Mesendoderm (in vitro differentiated cells): ENCODE data around the gene RGS6.

Experiments used
- DNase-seq: peaks from one replicate; pipeline ENCODE4 v3.0.0; 2013
- H2AK5ac ChIP-seq: 2 replicates; pipeline ENCODE4 v1.6.1; 2013; ENCODE audit warnings: low read length, inconsistent platforms
- H2BK120ac ChIP-seq: 2 replicates; pipeline ENCODE4 v1.6.1; 2013; ENCODE audit warnings: low read depth, mild to moderate bottlenecking, low read length, moderate library complexity, mixed read lengths
- H2BK15ac ChIP-seq: replicated peaks from 2 replicates; pipeline ENCODE4 v1.6.1; 2013; ENCODE audit warnings: low read depth, mild to moderate bottlenecking, moderate library complexity
- H2BK5ac ChIP-seq: 2 replicates; pipeline ENCODE4 v1.6.1; 2013; ENCODE audit warnings: low read length, inconsistent platforms
- H3K18ac ChIP-seq: 2 replicates; pipeline ENCODE4 v1.6.1; 2013; ENCODE audit warnings: mild to moderate bottlenecking, low read length, mixed read lengths
- H3K23ac ChIP-seq: one replicate; pipeline ENCODE4 v1.6.1; 2013; ENCODE audit warnings: low read length
- H3K27ac ChIP-seq: 2 replicates; pipeline ENCODE4 v1.5.1; 2013; ENCODE audit warnings: low read depth, mild to moderate bottlenecking, inconsistent platforms, low read length, moderate library complexity
- H3K27me3 ChIP-seq: 2 replicates; pipeline ENCODE4 v1.6.1; 2013; ENCODE audit warnings: low read length, control low read depth, mild to moderate bottlenecking, inconsistent platforms; ENCODE audit not compliant: insufficient read depth, poor library complexity
- H3K36me3 ChIP-seq: 2 replicates; pipeline ENCODE4 v1.6.1; 2013; ENCODE audit warnings: low read length, inconsistent platforms; ENCODE audit not compliant: control insufficient read depth, insufficient read depth
- H3K4ac ChIP-seq: one replicate; pipeline ENCODE4 v1.6.1; 2013; ENCODE audit warnings: low read depth, mild to moderate bottlenecking, low read length, moderate library complexity
- H3K4me1 ChIP-seq: 2 replicates; pipeline ENCODE4 v1.6.1; 2013; ENCODE audit warnings: low read depth, low read length, inconsistent platforms; ENCODE audit not compliant: control insufficient read depth
- H3K4me2 ChIP-seq: 2 replicates; pipeline ENCODE4 v1.6.1; 2013; ENCODE audit warnings: low read length
- H3K4me3 ChIP-seq: 2 replicates; pipeline ENCODE4 v1.5.1; 2013; ENCODE audit warnings: mild to moderate bottlenecking, low read length
- H3K56ac ChIP-seq: one replicate; pipeline ENCODE4 v1.6.1; 2013; ENCODE audit warnings: low read length
- H3K79me1 ChIP-seq: 2 replicates; pipeline ENCODE4 v1.6.1; 2013; ENCODE audit warnings: low read length, inconsistent platforms
- H3K79me2 ChIP-seq: 2 replicates; pipeline ENCODE4 v1.6.1; 2013; ENCODE audit warnings: mild to moderate bottlenecking, low read length; ENCODE audit not compliant: control insufficient read depth, insufficient read depth
- H3K9ac ChIP-seq: 2 replicates; pipeline ENCODE4 v1.6.1; 2013; ENCODE audit warnings: low read length, inconsistent platforms
- H4K5ac ChIP-seq: one replicate; pipeline ENCODE4 v1.6.1; 2013; ENCODE audit warnings: low read length
- H4K8ac ChIP-seq: one replicate; pipeline ENCODE4 v1.6.1; 2013; ENCODE audit warnings: low read depth, mild to moderate bottlenecking, control low read depth, low read length, moderate library complexity
- WGBS: extraction: QIAGEN DNeasy Blood & Tissue Kit; methylation state at CpG from one replicate; pipeline ENCODE4 v1.1.7; 2013; ENCODE audit warnings: low lambda C conversion rate, missing lambda C conversion rate; ENCODE audit not compliant: insufficient coverage; ENCODE audit errors: extremely low coverage; 5-methylcytosine and 5-hydroxymethylcytosine counted together

RGS6 gene

GRCh38 chr14:72567226-72567625, 635.0 kb downstream of the RGS6 start:
- no peak overlapping the region for H3K18ac ChIP-seq
- no peaks in the 10 kb centered on the region for H3K27me3 ChIP-seq
- H4K5ac ChIP-seq, result no peak overlapping the region
- H4K8ac ChIP-seq, result no peak overlapping the region
- H3K79me1 ChIP-seq, result no peaks in the 10 kb centered on the region
- no peak overlapping the region for H3K9ac ChIP-seq
- no peak overlapping the region for H3K4me2 ChIP-seq
- no peak overlapping the region for H2BK15ac ChIP-seq
- DNase-seq, result no peak
- H3K79me2 ChIP-seq, result no peaks in the 10 kb centered on the region
- no peak overlapping the region for H3K4ac ChIP-seq
- no peak overlapping the region for H3K56ac ChIP-seq
- H3K36me3 ChIP-seq, result no peaks in the 10 kb centered on the region
- no peaks in the 10 kb centered on the region for H3K4me1 ChIP-seq
- H3K23ac ChIP-seq, result no peak overlapping the region
- no peak overlapping the region for H2BK120ac ChIP-seq
- H3K4me3 ChIP-seq, result no peak overlapping the region
- no peak overlapping the region for H2AK5ac ChIP-seq
- no peak overlapping the region for H3K27ac ChIP-seq
- H2BK5ac ChIP-seq, result no peak overlapping the region
- WGBS, result no CpG with 5 or more reads among the region's 6 CpGs

- H3K4me3 ChIP-seq, result no peak overlapping the region
- no peak overlapping the region for H3K56ac ChIP-seq
- no peaks in the 10 kb centered on the region for H3K4me1 ChIP-seq
- no peak overlapping the region for H3K4me2 ChIP-seq
- H3K27ac ChIP-seq, result no peak overlapping the region
- H2BK15ac ChIP-seq, result no peak overlapping the region
- H2AK5ac ChIP-seq, result no peak overlapping the region
- H3K79me1 ChIP-seq, result no peaks in the 10 kb centered on the region
- no peak overlapping the region for H2BK5ac ChIP-seq
- H3K36me3 ChIP-seq, result no peaks in the 10 kb centered on the region
- H3K9ac ChIP-seq, result no peak overlapping the region
- H4K5ac ChIP-seq, result no peak overlapping the region
- H3K23ac ChIP-seq, result no peak overlapping the region
- no peak overlapping the region for H3K4ac ChIP-seq
- no peak overlapping the region for H2BK120ac ChIP-seq
- no CpG with 5 or more reads among the region's 19 CpGs for WGBS
- no peaks in the 10 kb centered on the region for H3K27me3 ChIP-seq
- H3K79me2 ChIP-seq, result no peaks in the 10 kb centered on the region
- DNase-seq, result no peak
- H4K8ac ChIP-seq, result no peak overlapping the region
- H3K18ac ChIP-seq, result no peak overlapping the region
Measured at GRCh38 chr14:72568296-72568992, 636.2 kb downstream of the RGS6 start.

GRCh38 chr14:72573725-72574417, 641.6 kb downstream of the RGS6 start:
- Histone ChIP-seq H3K4ac (no peak overlapping the region), H3K36me3 (no peaks in the 10 kb centered on the region), H3K27me3 (no peaks in the 10 kb centered on the region), H3K79me2 (no peaks in the 10 kb centered on the region), H3K56ac (no peak overlapping the region), H4K8ac (no peak overlapping the region), H3K4me3 (no peak overlapping the region), H3K23ac (no peak overlapping the region), H2BK5ac (no peak overlapping the region), H2AK5ac (no peak overlapping the region), H4K5ac (no peak overlapping the region), H3K18ac (no peak overlapping the region), H3K79me1 (no peaks in the 10 kb centered on the region), H3K27ac (no peak overlapping the region), H2BK15ac (no peak overlapping the region), H3K4me1 (no peaks in the 10 kb centered on the region), H3K9ac (no peak overlapping the region), H3K4me2 (no peak overlapping the region), H2BK120ac (no peak overlapping the region)
- no peak for DNase-seq
- WGBS, result no CpG with 5 or more reads among the region's 9 CpGs

- Histone ChIP-seq H3K4me1 (no peaks in the 10 kb centered on the region), H3K27ac (no peak overlapping the region), H3K23ac (no peak overlapping the region), H3K18ac (no peak overlapping the region), H3K4me2 (no peak overlapping the region), H4K8ac (no peak overlapping the region), H3K79me2 (no peaks in the 10 kb centered on the region), H3K79me1 (no peaks in the 10 kb centered on the region), H3K27me3 (no peaks in the 10 kb centered on the region), H2AK5ac (no peak overlapping the region), H2BK15ac (no peak overlapping the region), H3K9ac (no peak overlapping the region), H3K36me3 (no peaks in the 10 kb centered on the region), H3K4ac (no peak overlapping the region), H2BK120ac (no peak overlapping the region), H2BK5ac (no peak overlapping the region), H3K56ac (no peak overlapping the region), H3K4me3 (no peak overlapping the region), H4K5ac (no peak overlapping the region)
- DNase-seq, result no peak
- WGBS, result no CpG with 5 or more reads among the region's 1 CpG
Measured at GRCh38 chr14:72574715-72575114, 642.5 kb downstream of the RGS6 start.

GRCh38 chr14:72576258-72576657, 644.0 kb downstream of the RGS6 start:
- no peak overlapping the region for H2BK15ac ChIP-seq
- no peak overlapping the region for H3K4me2 ChIP-seq
- no peak overlapping the region for H3K18ac ChIP-seq
- H3K79me1 ChIP-seq, result no peaks in the 10 kb centered on the region
- WGBS, result no CpG with 5 or more reads among the region's 1 CpG
- no peaks in the 10 kb centered on the region for H3K27me3 ChIP-seq
- no peak overlapping the region for H4K5ac ChIP-seq
- H2BK120ac ChIP-seq, result no peak overlapping the region
- no peaks in the 10 kb centered on the region for H3K36me3 ChIP-seq
- H4K8ac ChIP-seq, result no peak overlapping the region
- no peak for DNase-seq
- no peak overlapping the region for H3K23ac ChIP-seq
- H3K9ac ChIP-seq, result no peak overlapping the region
- no peak overlapping the region for H2AK5ac ChIP-seq
- H3K4me3 ChIP-seq, result no peak overlapping the region
- no peak overlapping the region for H3K4ac ChIP-seq
- no peaks in the 10 kb centered on the region for H3K4me1 ChIP-seq
- H3K27ac ChIP-seq, result no peak overlapping the region
- H2BK5ac ChIP-seq, result no peak overlapping the region
- no peak overlapping the region for H3K56ac ChIP-seq
- no peaks in the 10 kb centered on the region for H3K79me2 ChIP-seq
